GM23338 (cell line): Measurements from ENCODE around the gene HDAC3. TPM values are rescaled to one million over a fixed set of nuclear protein-coding genes. Genes with fewer than 3 reads are reported as not detected.

ENCODE experiments used
- ATAC-seq: fragments of 200-7000 bp; cut with Tn5 transposase; 3 replicates; pipeline ENCODE4 v1.9.1; 2020
- DNase-seq: peaks from one replicate; pipeline ENCODE4 v3.0.0-alpha.2; 2015; ENCODE audit warnings: low spot score
- H2AFZ ChIP-seq: fragments of 200-600 bp; sonication (generic); 2 replicates; pipeline ENCODE4 v1.8.0; 2016; ENCODE audit warnings: antibody characterized with exemption, mild to moderate bottlenecking, moderate library complexity
- H3F3A ChIP-seq: fragments of 200-600 bp; sonication (generic); replicated peaks from 2 replicates; pipeline ENCODE4 v1.8.0; 2017; ENCODE audit warnings: antibody characterized with exemption, mixed run types, low read depth
- H3K27ac ChIP-seq: fragments of 200-600 bp; sonication (generic); 2 replicates; pipeline ENCODE4 v1.6.1; 2016; ENCODE audit warnings: low read depth
- H3K27me3 ChIP-seq: fragments of 200-600 bp; sonication (generic); 2 replicates; pipeline ENCODE4 v1.8.0; 2016; ENCODE audit warnings: mild to moderate bottlenecking, mixed run types, moderate library complexity; ENCODE audit not compliant: insufficient read depth
- H3K36me3 ChIP-seq: fragments of 200-600 bp; sonication (generic); 2 replicates; pipeline ENCODE4 v1.8.0; 2016; ENCODE audit warnings: mild to moderate bottlenecking; ENCODE audit not compliant: insufficient read depth
- H3K4me1 ChIP-seq: fragments of 200-600 bp; sonication (generic); 2 replicates; pipeline ENCODE4 v1.8.0; 2016; ENCODE audit warnings: mild to moderate bottlenecking, moderate library complexity; ENCODE audit not compliant: insufficient read depth
- H3K4me2 ChIP-seq: fragments of 200-600 bp; sonication (generic); 2 replicates; pipeline ENCODE4 v1.7.1; 2017; ENCODE audit warnings: mixed run types
- H3K4me3 ChIP-seq: fragments of 200-600 bp; sonication (generic); 2 replicates; pipeline ENCODE4 v1.6.1; 2016; ENCODE audit warnings: mixed run types
- H3K79me2 ChIP-seq: fragments of 200-600 bp; sonication (generic); replicated peaks from 2 replicates; pipeline ENCODE4 v1.8.0; 2017; ENCODE audit warnings: mild to moderate bottlenecking; ENCODE audit not compliant: insufficient read depth
- H3K9me2 ChIP-seq: fragments of 200-600 bp; sonication (generic); 2 replicates; pipeline ENCODE4 v1.8.0; 2017; ENCODE audit not compliant: insufficient read depth
- H4K20me1 ChIP-seq: fragments of 200-600 bp; sonication (generic); replicated peaks from 2 replicates; pipeline ENCODE4 v1.8.0; 2017; ENCODE audit warnings: mild to moderate bottlenecking; ENCODE audit not compliant: insufficient read depth
- H3K27ac Mint-ChIP-seq: 2 replicates; pipeline ENCODE4 v1.8.0; 2020; ENCODE audit warnings: inconsistent platforms, mild to moderate bottlenecking, moderate library complexity, mixed read lengths
- H3K27me3 Mint-ChIP-seq: 3 replicates; pipeline ENCODE4 v1.8.0; 2022; ENCODE audit warnings: low read depth, mild to moderate bottlenecking, moderate library complexity, mixed read lengths, inconsistent platforms; ENCODE audit not compliant: insufficient read depth, poor library complexity
- H3K36me3 Mint-ChIP-seq: 3 replicates; pipeline ENCODE4 v1.8.0; 2021; ENCODE audit warnings: low read depth, mild to moderate bottlenecking, inconsistent platforms, moderate library complexity, mixed read lengths
- H3K4me1 Mint-ChIP-seq: 3 replicates; pipeline ENCODE4 v1.8.0; 2020; ENCODE audit warnings: mild to moderate bottlenecking, inconsistent platforms, mixed read lengths
- H3K4me3 Mint-ChIP-seq: 3 replicates; pipeline ENCODE4 v1.8.0; 2021; ENCODE audit warnings: moderate library complexity, mild to moderate bottlenecking, inconsistent platforms, mixed read lengths
- H3K9me3 Mint-ChIP-seq: 3 replicates; pipeline ENCODE4 v1.8.0; 2020; ENCODE audit warnings: moderate library complexity, mild to moderate bottlenecking, inconsistent platforms, mixed read lengths
- CTCF ChIP-seq, 2 experiments: fragments of 200-600 bp in 1 of 2; sonication (generic) in 1 of 2; conservative IDR thresholded peaks; 2 replicates each; pipeline versions ENCODE4 v1.5.1 to v1.6.1; 2016 to 2017; ENCODE audit warnings: antibody characterized with exemption in 2 of 2, low read depth in 2 of 2, mild to moderate bottlenecking in 2 of 2, moderate library complexity in 1 of 2
- ETS1 ChIP-seq: IDR thresholded peaks from 2 replicates; pipeline ENCODE4 v1.6.1; 2016; ENCODE audit warnings: antibody characterized with exemption
- EZH2phosphoT487 ChIP-seq: fragments of 200-600 bp; sonication (generic); IDR thresholded peaks from one replicate; pipeline ENCODE4 v1.8.1; 2018; ENCODE audit warnings: antibody characterized with exemption; ENCODE audit not compliant: unreplicated experiment
- JUNB ChIP-seq: IDR thresholded peaks from one replicate; pipeline ENCODE4 v1.6.1; 2016; ENCODE audit warnings: antibody characterized with exemption; ENCODE audit not compliant: unreplicated experiment
- NANOG ChIP-seq: IDR thresholded peaks from 2 replicates; pipeline ENCODE4 v1.6.1; 2016; ENCODE audit warnings: antibody characterized with exemption, borderline replicate concordance
- POLR2AphosphoS5 ChIP-seq: IDR thresholded peaks from 2 replicates; pipeline ENCODE4 v1.6.1; 2016; ENCODE audit warnings: antibody characterized with exemption, low read depth
- REST ChIP-seq: IDR thresholded peaks from one replicate; pipeline ENCODE4 v1.6.1; 2018; ENCODE audit warnings: antibody characterized with exemption; ENCODE audit not compliant: unreplicated experiment
- ZNF114 ChIP-seq: fragments of 250-450 bp; sonication (Bioruptor Pico); IDR thresholded peaks from 2 replicates; pipeline ENCODE4 v1.5.0; 2020; ENCODE audit warnings: mild to moderate bottlenecking, moderate library complexity
- ZNF331 ChIP-seq: fragments of 250-450 bp; sonication (Bioruptor Pico); IDR thresholded peaks from 2 replicates; pipeline ENCODE4 v1.5.0; 2020; ENCODE audit warnings: low read depth, mild to moderate bottlenecking, moderate library complexity
- ZNF462 ChIP-seq: fragments of 250-450 bp; sonication (Bioruptor Pico); IDR thresholded peaks from 2 replicates; pipeline ENCODE4 v1.5.0; 2020; ENCODE audit warnings: mild to moderate bottlenecking, moderate library complexity
- polyA plus RNA-seq: library from polyadenylated mRNA; unstranded; fragments of >200 nt; fragmentation: Nextera tagmentation; extraction: Ambion mirVana; gene quantifications from 2 replicates; pipeline ENCODE4 v1.2.1, GENCODE V29; 2016
- total RNA-seq: library from RNA; depleted of rRNA; stranded (reverse); fragments of >200 nt; shearing (Covaris generic); gene quantifications from 2 replicates; pipeline ENCODE4 v1.2.3, GENCODE V29; 2014

The HDAC3 gene
- total and polyA plus RNA-seq, 2 experiments from 2014 or later: 59.2 to 90.0 TPM

- no peak overlapping the region for H2AFZ ChIP-seq
- no peaks in the 10 kb centered on the region for H3K9me2 ChIP-seq
- H3K9me3 Mint-ChIP-seq: no peaks in the 10 kb centered on the region
- no peak overlapping the region for H3K4me3 Mint-ChIP-seq
- peaks cover 22% of the 10 kb centered on the region for H3K36me3 ChIP-seq
- no peaks in the 10 kb centered on the region for H3K27me3 ChIP-seq
- no peak for DNase-seq
- ATAC-seq: no peak
- H3K27me3 Mint-ChIP-seq: no peaks in the 10 kb centered on the region
- 0 out of 2 replicates have a peak, but pooled peaks cover 8% of the 10 kb centered on the region for H3F3A ChIP-seq
- H3K4me1 ChIP-seq: peaks cover 7% of the 10 kb centered on the region
- H3K27ac Mint-ChIP-seq: no peak overlapping the region
- H3K4me2 ChIP-seq: no peak overlapping the region
- H3K4me3 ChIP-seq: no peak overlapping the region
- peaks cover 48% of the 10 kb centered on the region for H3K36me3 Mint-ChIP-seq
- no peak for TF ChIP-seq ETS1
- no peak for TF ChIP-seq JUNB
- TF ChIP-seq NANOG: no peak
- no peak for TF ChIP-seq ZNF114
- TF ChIP-seq POLR2AphosphoS5: no peak
- no peak for TF ChIP-seq ZNF331 (CRISPR knock-in tag)
- TF ChIP-seq REST: no peak
- TF ChIP-seq EZH2phosphoT487: no peak
- no peak for TF ChIP-seq ZNF462 (CRISPR knock-in tag)
- TF ChIP-seq CTCF (conservative IDR thresholded peaks at IDR 0.05; ENCODE audit: low read depth in 2 of 2): no peak
- peaks cover 41% of the 10 kb centered on the region for H4K20me1 ChIP-seq
- H3K27ac ChIP-seq: no peak overlapping the region
- H3K79me2 ChIP-seq: peaks cover 48% of the 10 kb centered on the region
- peaks cover 11% of the 10 kb centered on the region for H3K4me1 Mint-ChIP-seq
These were observed 6.0 kb downstream of the HDAC3 start for GRCh38 chr5:141630570-141631140.
